IPS-15b (cell line): ENCODE data around the gene CNST.
"Not testable (repeated sequence)": the region's sequence is repeated elsewhere in the genome, so short reads cannot be mapped to it uniquely, and the experiment has no call there.

Experiments
- H3K27me3 ChIP-seq: one replicate; pipeline ENCODE4 v1.6.1; 2013; ENCODE audit warnings: low read length; ENCODE audit not compliant: control insufficient read depth, insufficient read depth
- H3K36me3 ChIP-seq: one replicate; pipeline ENCODE4 v1.6.1; 2013; ENCODE audit warnings: low read length; ENCODE audit not compliant: control insufficient read depth, insufficient read depth
- H3K4me1 ChIP-seq: one replicate; pipeline ENCODE4 v1.6.1; 2013; ENCODE audit warnings: mild to moderate bottlenecking, low read length; ENCODE audit not compliant: control insufficient read depth, insufficient read depth
- H3K4me3 ChIP-seq: one replicate; pipeline ENCODE4 v1.5.1; 2013; ENCODE audit warnings: low read depth, low read length
- H3K9ac ChIP-seq: one replicate; pipeline ENCODE4 v1.6.1; 2013; ENCODE audit warnings: low read depth, mild to moderate bottlenecking, low read length
- H3K9me3 ChIP-seq: one replicate; pipeline ENCODE4 v1.6.1; 2013; ENCODE audit warnings: mild to moderate bottlenecking, low read length; ENCODE audit not compliant: control insufficient read depth, insufficient read depth

Gene CNST

GRCh38 chr1:246591047-246591446 is 24.8 kb downstream of the CNST start:
- Histone ChIP-seq H3K36me3 (no peaks in the 10 kb centered on the region), H3K27me3 (no peaks in the 10 kb centered on the region), H3K9ac (no peak overlapping the region), H3K9me3 (no peaks in the 10 kb centered on the region), H3K4me1 (peaks cover 4% of the 10 kb centered on the region), H3K4me3 (no peak overlapping the region)

- H3K9me3 ChIP-seq: no peaks in the 10 kb centered on the region
- H3K9ac ChIP-seq: no peak overlapping the region
- H3K4me1 ChIP-seq: peaks cover 4% of the 10 kb centered on the region
- H3K27me3 ChIP-seq: no peaks in the 10 kb centered on the region
- no peaks in the 10 kb centered on the region for H3K36me3 ChIP-seq
- H3K4me3 ChIP-seq: no peak overlapping the region
Measured at GRCh38 chr1:246591504-246591903, 25.2 kb downstream of the CNST start.

DNA sequence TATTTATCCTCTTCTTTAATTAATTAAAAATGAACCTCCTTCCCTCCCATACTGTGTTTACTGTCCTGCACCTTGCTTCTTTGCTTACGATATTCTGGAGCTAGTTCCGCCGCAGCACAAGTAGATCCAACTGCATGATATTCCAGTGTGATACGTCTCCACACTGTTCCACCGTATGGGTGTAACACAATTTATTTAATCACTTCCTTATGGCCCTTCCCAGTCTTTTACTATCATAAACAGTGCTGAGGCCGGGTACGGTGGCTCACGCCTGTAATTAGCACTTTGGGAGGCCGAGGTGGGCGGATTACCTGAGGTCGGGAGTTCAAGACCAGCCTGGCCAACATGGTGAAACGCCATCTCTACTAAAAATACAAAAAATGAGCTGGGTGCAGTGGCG is 25.7 kb downstream of the CNST start:
- no peaks in the 10 kb centered on the region for H3K9me3 ChIP-seq
- peaks cover 4% of the 10 kb centered on the region for H3K4me1 ChIP-seq
- H3K9ac ChIP-seq: no peak overlapping the region
- H3K27me3 ChIP-seq: no peaks in the 10 kb centered on the region
- no peaks in the 10 kb centered on the region for H3K36me3 ChIP-seq
- H3K4me3 ChIP-seq: no peak overlapping the region

DNA sequence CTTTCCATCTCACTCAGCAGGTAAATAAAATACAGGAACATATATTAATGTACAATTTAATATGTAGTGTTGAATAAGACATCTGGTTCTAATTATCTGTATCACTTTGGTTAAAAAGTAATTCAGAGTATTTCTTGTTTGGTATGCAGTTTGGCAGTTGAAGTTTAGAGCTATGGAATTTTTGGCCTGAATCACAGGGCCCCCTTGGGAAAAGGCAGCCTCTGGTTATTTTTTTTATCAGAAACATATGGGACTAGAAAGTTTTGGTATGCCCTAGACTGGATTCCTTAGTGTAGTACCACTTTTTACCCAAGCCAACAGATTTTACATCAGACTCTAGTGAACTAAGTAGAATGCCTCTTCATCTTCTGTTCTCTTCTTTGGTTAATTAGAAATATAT is 26.4 kb downstream of the CNST start:
- Histone ChIP-seq H3K9ac (no peak overlapping the region), H3K9me3 (no peaks in the 10 kb centered on the region), H3K27me3 (no peaks in the 10 kb centered on the region), H3K36me3 (no peaks in the 10 kb centered on the region), H3K4me1 (peaks cover under 1% of the 10 kb centered on the region), H3K4me3 (no peak overlapping the region)

DNA sequence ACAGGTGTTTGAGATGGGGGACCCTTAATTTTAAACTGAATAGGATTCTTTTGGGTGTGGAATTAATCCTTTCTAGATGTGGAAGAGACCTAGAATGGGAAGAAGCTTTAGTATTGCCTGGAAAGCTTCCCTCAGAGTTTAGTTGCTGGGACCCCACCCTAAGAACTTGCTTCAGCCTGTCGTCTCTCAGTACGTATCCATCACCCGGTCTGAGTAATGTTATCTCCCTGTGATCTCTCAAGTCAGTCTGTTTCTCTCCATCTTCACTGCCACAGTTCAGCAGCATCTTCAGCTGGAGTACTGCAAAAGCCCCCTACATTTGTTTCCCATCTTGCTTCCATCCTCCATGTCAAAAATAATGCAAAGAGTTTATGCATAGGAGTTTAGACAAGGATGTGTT is 28.9 kb downstream of the CNST start:
- H3K9ac ChIP-seq: no peak overlapping the region
- H3K4me1 ChIP-seq: no peaks in the 10 kb centered on the region
- H3K4me3 ChIP-seq: no peak overlapping the region
- no peaks in the 10 kb centered on the region for H3K36me3 ChIP-seq
- no peaks in the 10 kb centered on the region for H3K9me3 ChIP-seq
- H3K27me3 ChIP-seq: no peaks in the 10 kb centered on the region

DNA sequence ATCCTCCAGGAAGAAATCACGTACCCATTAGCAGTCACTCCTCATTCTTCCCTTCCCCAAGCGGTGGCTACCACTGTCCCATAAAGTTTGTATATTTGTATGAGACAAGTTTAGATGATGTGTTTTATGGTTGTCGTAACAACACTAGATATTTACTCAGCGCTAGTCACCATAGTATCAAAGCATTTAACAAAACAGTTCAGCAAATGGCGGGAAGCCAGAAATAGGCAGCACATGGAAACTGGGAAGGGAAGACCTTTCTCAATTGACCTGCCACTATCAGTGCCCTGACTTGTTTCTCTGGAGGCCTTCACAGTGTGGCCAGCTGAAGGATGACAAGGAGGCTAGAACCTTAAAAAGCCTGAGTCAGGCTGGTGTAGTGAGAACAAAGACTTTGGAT is 31.1 kb downstream of the CNST start:
- Histone ChIP-seq H3K9ac (no peak overlapping the region), H3K9me3 (no peaks in the 10 kb centered on the region), H3K4me3 (no peak overlapping the region), H3K4me1 (no peaks in the 10 kb centered on the region), H3K27me3 (no peaks in the 10 kb centered on the region), H3K36me3 (no peaks in the 10 kb centered on the region)

DNA sequence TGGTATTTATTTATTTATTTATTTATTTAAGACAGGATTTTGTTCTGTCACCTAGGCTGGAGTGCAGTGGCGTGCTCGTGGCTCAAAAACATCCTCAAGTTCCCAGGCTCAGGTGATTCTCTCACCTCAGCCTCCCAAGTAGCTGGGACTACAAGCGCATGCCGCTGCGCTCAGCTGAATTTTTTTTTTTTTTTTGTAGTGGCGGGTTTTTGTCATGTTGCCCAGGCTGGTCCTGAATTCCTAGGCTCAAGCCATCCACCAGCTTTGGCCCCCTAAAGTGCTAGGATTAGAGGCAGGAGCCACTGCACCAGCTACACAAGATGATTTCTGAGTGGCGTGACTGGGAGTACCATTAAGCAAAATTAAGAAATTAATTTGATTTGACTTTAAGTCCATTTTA is 31.7 kb downstream of the CNST start:
- Histone ChIP-seq H3K36me3 (no peaks in the 10 kb centered on the region), H3K4me1 (no peaks in the 10 kb centered on the region), H3K27me3 (no peaks in the 10 kb centered on the region), H3K9me3 (no peaks in the 10 kb centered on the region), H3K9ac (no peak overlapping the region), H3K4me3 (no peak overlapping the region)

DNA sequence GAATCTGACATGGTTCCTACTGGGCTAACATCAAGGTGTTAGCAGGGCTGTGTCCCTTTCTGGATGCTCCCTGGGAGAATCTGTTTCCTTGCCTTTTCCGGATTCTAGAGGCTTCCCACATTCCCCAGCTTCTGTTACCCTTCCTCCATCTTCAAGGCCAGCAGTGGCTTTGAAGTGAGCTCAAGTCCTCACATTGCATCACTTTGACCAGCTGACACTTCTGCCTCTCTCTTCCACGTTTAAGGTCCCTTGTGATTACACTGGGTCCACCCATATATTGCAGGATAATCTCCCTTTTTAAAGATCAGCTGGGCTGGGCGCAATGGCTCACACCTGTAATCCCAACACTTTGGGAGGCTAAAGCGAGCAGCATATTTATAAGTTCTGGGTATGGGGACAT is 33.1 kb downstream of the CNST start:
- H3K4me1 ChIP-seq: no peaks in the 10 kb centered on the region
- no peak overlapping the region for H3K4me3 ChIP-seq
- no peaks in the 10 kb centered on the region for H3K27me3 ChIP-seq
- H3K9ac ChIP-seq: no peak overlapping the region
- no peaks in the 10 kb centered on the region for H3K9me3 ChIP-seq
- no peaks in the 10 kb centered on the region for H3K36me3 ChIP-seq

GRCh38 chr1:246600579-246600978 is 34.3 kb downstream of the CNST start:
- no peak overlapping the region for H3K4me3 ChIP-seq
- H3K4me1 ChIP-seq: no peaks in the 10 kb centered on the region
- no peak overlapping the region for H3K9ac ChIP-seq
- H3K27me3 ChIP-seq: no peaks in the 10 kb centered on the region
- no peaks in the 10 kb centered on the region for H3K36me3 ChIP-seq
- no peaks in the 10 kb centered on the region for H3K9me3 ChIP-seq

DNA sequence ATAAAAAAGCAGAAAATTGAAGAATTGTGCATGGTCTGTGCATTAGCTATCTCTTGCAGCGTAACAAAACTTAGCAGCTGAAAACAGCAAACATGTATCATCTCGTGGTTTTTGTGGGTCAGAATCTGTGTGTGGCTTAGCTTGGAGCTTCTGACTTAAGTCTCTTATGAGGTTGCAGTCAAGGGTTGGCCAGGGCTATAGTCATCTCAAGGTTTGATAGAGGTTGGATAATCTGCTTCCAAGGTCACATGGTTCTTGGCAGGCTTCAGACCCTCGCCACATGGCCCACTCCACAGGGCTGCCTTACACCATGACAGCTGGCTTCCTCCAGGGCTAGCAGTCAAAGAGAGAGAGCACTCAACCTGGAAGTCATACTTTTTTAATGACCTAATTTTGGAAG is 35.9 kb downstream of the CNST start:
- no peaks in the 10 kb centered on the region for H3K36me3 ChIP-seq
- H3K4me3 ChIP-seq: no peak overlapping the region
- H3K27me3 ChIP-seq: no peaks in the 10 kb centered on the region
- no peaks in the 10 kb centered on the region for H3K4me1 ChIP-seq
- no peak overlapping the region for H3K9ac ChIP-seq
- no peaks in the 10 kb centered on the region for H3K9me3 ChIP-seq

DNA sequence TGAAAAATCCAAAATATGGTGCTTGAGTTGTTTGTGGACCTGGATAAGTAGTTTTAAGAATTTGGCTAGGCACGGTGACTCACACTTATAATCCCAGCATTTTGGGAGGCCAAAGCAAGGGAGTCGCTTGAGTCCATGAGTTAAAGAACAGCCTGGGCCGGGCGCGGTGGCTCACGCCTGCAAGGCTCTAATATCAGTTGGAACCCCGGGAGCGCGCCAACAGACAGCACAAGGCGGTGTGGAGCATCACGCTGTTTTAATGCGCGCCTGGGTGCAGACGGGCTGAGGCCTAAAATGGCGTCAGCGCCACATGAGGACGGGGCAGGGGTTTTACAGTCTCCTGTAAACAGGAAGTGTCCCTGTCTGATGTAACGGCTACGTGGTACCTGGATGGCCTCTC is 39.0 kb downstream of the CNST start:
- not testable (repeated sequence) for H3K9me3 ChIP-seq, H3K4me3 ChIP-seq, H3K36me3 ChIP-seq, H3K27me3 ChIP-seq, H3K4me1 ChIP-seq, H3K9ac ChIP-seq

- H3K36me3 ChIP-seq: no peaks in the 10 kb centered on the region
- H3K4me3 ChIP-seq: no peak overlapping the region
- no peaks in the 10 kb centered on the region for H3K9me3 ChIP-seq
- H3K27me3 ChIP-seq: no peaks in the 10 kb centered on the region
- H3K9ac ChIP-seq: no peak overlapping the region
- H3K4me1 ChIP-seq: no peaks in the 10 kb centered on the region
Measured at GRCh38 chr1:246607462-246607861, 41.2 kb downstream of the CNST start.
